MM.1S (cell line): ENCODE data around the gene TMEM244.

ENCODE experiments used
- DNase-seq: peaks from one replicate; pipeline ENCODE4 v3.0.0-alpha.2; 2015
- H2AFZ ChIP-seq: fragments of 300-600 bp; sonication (generic); 2 replicates; pipeline ENCODE4 v1.6.0; 2016; ENCODE audit warnings: antibody characterized with exemption, low read length
- H3F3A ChIP-seq: fragments of 300-600 bp; sonication (generic); 2 replicates; pipeline ENCODE4 v1.6.1; 2016; ENCODE audit warnings: mild to moderate bottlenecking, antibody characterized with exemption, low read length, moderate library complexity, mixed read lengths; ENCODE audit not compliant: insufficient read depth
- H3K27ac ChIP-seq: fragments of 300-600 bp; sonication (generic); 2 replicates; pipeline ENCODE4 v1.5.1; 2016; ENCODE audit warnings: mild to moderate bottlenecking, low read length
- H3K27me3 ChIP-seq: fragments of 300-600 bp; sonication (generic); replicated peaks from 2 replicates; pipeline ENCODE4 v1.6.0; 2016; ENCODE audit warnings: low read length; ENCODE audit not compliant: insufficient read depth
- H3K36me3 ChIP-seq: fragments of 300-600 bp; sonication (generic); replicated peaks from 2 replicates; pipeline ENCODE4 v1.6.1; 2016; ENCODE audit warnings: mild to moderate bottlenecking, low read length, mixed read lengths; ENCODE audit not compliant: insufficient read depth
- H3K4me1 ChIP-seq: fragments of 300-600 bp; sonication (generic); 2 replicates; pipeline ENCODE4 v1.6.1; 2016; ENCODE audit warnings: low read length, mixed read lengths
- H3K4me2 ChIP-seq: fragments of 300-600 bp; sonication (generic); 2 replicates; pipeline ENCODE4 v1.6.0; 2016; ENCODE audit warnings: low read depth, low read length
- H3K4me3 ChIP-seq: fragments of 300-600 bp; sonication (generic); 2 replicates; pipeline ENCODE4 v1.5.1; 2016; ENCODE audit warnings: low read length, mixed read lengths
- H3K79me2 ChIP-seq: fragments of 300-600 bp; sonication (generic); 2 replicates; pipeline ENCODE4 v1.6.1; 2016; ENCODE audit warnings: mixed run types, low read length, mixed read lengths
- H3K9ac ChIP-seq: fragments of 300-600 bp; sonication (generic); 2 replicates; pipeline ENCODE4 v1.6.1; 2016; ENCODE audit warnings: low read length, mixed read lengths
- H3K9me2 ChIP-seq: fragments of 300-600 bp; sonication (generic); replicated peaks from 2 replicates; pipeline ENCODE4 v1.6.1; 2016; ENCODE audit warnings: mild to moderate bottlenecking, low read length, mixed read lengths; ENCODE audit not compliant: insufficient read depth
- H3K9me3 ChIP-seq: fragments of 300-600 bp; sonication (generic); replicated peaks from 2 replicates; pipeline ENCODE4 v1.6.1; 2016; ENCODE audit warnings: mild to moderate bottlenecking, low read length, mixed read lengths; ENCODE audit not compliant: insufficient read depth
- H4K20me1 ChIP-seq: fragments of 300-600 bp; sonication (generic); 2 replicates; pipeline ENCODE4 v1.6.1; 2016; ENCODE audit warnings: mild to moderate bottlenecking, low read length, moderate library complexity, mixed read lengths; ENCODE audit not compliant: insufficient read depth
- EZH2 ChIP-seq: fragments of 300-600 bp; sonication (generic); optimal IDR thresholded peaks from 2 replicates; pipeline ENCODE3; 2017; ENCODE audit warnings: low read depth, mild to moderate bottlenecking, antibody characterized with exemption, low read length, mixed read lengths
- EZH2phosphoT487 ChIP-seq: fragments of 300-600 bp; sonication (generic); IDR thresholded peaks from 2 replicates; pipeline ENCODE4 v1.6.1; 2018; ENCODE audit warnings: antibody characterized with exemption, low read length
- TF ChIP-seq, protein P1 (sequence below): fragments of 300-600 bp; sonication (generic); IDR thresholded peaks from 2 replicates; pipeline ENCODE4 v1.5.1; 2016; ENCODE audit warnings: antibody characterized with exemption, low read length, mixed read lengths

Gene TMEM244

DNA sequence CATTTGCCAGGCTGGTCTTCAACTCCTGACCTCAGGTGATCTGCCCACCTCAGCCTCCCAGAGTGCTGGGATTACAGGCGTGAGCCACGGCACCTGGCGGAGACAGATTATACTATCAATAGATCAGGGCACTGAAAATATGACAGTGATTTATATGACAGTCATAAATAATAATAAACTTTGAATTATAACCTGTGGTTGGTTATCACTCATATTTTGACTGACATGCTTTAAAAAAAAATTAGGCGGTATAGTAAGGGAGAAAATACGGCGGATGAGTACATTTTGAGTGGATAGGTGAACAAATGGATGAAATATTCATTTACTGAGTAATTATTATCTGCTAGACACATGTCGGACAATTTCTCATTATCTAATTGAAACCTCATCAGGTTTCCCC lies 28.8 kb downstream of the TMEM244 start:
- H3F3A ChIP-seq, result no peaks in the 10 kb centered on the region
- no peak overlapping the region for H2AFZ ChIP-seq
- no peaks in the 10 kb centered on the region for H3K27me3 ChIP-seq
- no peak overlapping the region for H3K4me3 ChIP-seq
- H4K20me1 ChIP-seq, result no peaks in the 10 kb centered on the region
- H3K9ac ChIP-seq, result no peak overlapping the region
- no peaks in the 10 kb centered on the region for H3K36me3 ChIP-seq
- no peak overlapping the region for H3K4me2 ChIP-seq
- H3K9me3 ChIP-seq, result no peaks in the 10 kb centered on the region
- no peak for TF ChIP-seq EZH2phosphoT487
- TF ChIP-seq, protein P1, sequence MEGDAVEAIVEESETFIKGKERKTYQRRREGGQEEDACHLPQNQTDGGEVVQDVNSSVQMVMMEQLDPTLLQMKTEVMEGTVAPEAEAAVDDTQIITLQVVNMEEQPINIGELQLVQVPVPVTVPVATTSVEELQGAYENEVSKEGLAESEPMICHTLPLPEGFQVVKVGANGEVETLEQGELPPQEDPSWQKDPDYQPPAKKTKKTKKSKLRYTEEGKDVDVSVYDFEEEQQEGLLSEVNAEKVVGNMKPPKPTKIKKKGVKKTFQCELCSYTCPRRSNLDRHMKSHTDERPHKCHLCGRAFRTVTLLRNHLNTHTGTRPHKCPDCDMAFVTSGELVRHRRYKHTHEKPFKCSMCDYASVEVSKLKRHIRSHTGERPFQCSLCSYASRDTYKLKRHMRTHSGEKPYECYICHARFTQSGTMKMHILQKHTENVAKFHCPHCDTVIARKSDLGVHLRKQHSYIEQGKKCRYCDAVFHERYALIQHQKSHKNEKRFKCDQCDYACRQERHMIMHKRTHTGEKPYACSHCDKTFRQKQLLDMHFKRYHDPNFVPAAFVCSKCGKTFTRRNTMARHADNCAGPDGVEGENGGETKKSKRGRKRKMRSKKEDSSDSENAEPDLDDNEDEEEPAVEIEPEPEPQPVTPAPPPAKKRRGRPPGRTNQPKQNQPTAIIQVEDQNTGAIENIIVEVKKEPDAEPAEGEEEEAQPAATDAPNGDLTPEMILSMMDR, result no peak
- no peak for TF ChIP-seq EZH2
- DNase-seq, result no peak
- no peak overlapping the region for H3K27ac ChIP-seq
- H3K9me2 ChIP-seq, result no peaks in the 10 kb centered on the region
- H3K79me2 ChIP-seq, result no peaks in the 10 kb centered on the region
- H3K4me1 ChIP-seq, result no peaks in the 10 kb centered on the region

DNA sequence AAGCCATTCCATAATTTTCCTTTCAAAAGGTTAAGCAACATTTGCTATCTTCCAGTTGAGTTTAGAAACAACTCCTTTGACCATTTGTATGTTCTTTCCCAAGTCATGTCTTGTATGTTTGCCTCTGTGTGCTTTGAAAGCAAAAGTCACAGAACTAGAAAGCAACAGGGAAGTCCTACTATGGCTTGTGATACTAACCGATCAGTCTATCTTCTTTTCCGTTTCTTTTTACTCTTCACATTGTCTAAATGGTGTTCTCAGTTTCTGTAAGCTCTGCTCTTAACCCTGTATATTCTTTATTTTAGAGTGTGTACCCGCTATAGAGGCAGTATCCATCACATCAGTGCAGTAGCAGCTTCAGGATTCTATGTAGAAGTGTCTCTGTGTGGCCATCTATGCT lies 32.9 kb downstream of the TMEM244 start:
- Histone ChIP-seq H4K20me1 (no peaks in the 10 kb centered on the region), H2AFZ (no peak overlapping the region), H3K4me1 (no peaks in the 10 kb centered on the region), H3K9ac (no peak overlapping the region), H3K4me2 (no peak overlapping the region), H3K9me2 (no peaks in the 10 kb centered on the region), H3F3A (no peaks in the 10 kb centered on the region), H3K27ac (no peak overlapping the region), H3K4me3 (no peak overlapping the region), H3K9me3 (no peaks in the 10 kb centered on the region), H3K27me3 (no peaks in the 10 kb centered on the region), H3K36me3 (no peaks in the 10 kb centered on the region), H3K79me2 (no peaks in the 10 kb centered on the region)
- TF ChIP-seq EZH2phosphoT487, result no peak
- TF ChIP-seq EZH2, result no peak
- TF ChIP-seq, protein P1, result no peak
- DNase-seq, result no peak

DNA sequence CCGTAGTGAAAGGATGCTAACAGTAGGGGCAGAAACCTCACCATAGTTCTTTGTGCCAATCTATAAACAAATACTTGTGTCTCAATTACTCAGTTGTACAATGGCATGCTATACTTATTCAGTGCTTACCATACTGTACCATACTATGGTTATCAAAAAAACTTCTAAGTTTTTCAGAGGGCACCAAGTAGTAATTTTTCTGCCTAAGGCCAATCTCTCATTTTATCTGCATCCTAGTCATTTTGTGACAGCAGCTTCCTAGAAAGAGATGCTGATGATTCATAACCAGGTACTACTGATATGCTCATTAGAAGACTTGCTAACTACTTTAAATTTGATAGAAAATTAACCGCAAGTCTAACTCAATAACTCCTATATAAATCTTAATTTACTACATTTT lies 42.9 kb downstream of the TMEM244 start:
- DNase-seq, result no peak
- Histone ChIP-seq H3F3A (no peaks in the 10 kb centered on the region), H3K4me3 (no peak overlapping the region), H3K9me2 (no peaks in the 10 kb centered on the region), H3K36me3 (no peaks in the 10 kb centered on the region), H3K9ac (no peak overlapping the region), H3K4me1 (no peaks in the 10 kb centered on the region), H3K79me2 (no peaks in the 10 kb centered on the region), H4K20me1 (no peaks in the 10 kb centered on the region), H3K27me3 (no peaks in the 10 kb centered on the region), H2AFZ (no peak overlapping the region), H3K27ac (no peak overlapping the region), H3K9me3 (no peaks in the 10 kb centered on the region), H3K4me2 (no peak overlapping the region)
- TF ChIP-seq EZH2phosphoT487, result no peak
- TF ChIP-seq, protein P1, result no peak
- TF ChIP-seq EZH2, result no peak
